DND-41 (cell line): ENCODE results near the gene LSR.

Experiments used
- ATAC-seq: fragments of 200-7000 bp; cut with Tn5 transposase; 3 replicates; pipeline ENCODE4 v1.9.1; 2021; ENCODE audit warnings: low read depth; ENCODE audit not compliant: insufficient read depth
- DNase-seq: peaks from one replicate; pipeline ENCODE4 v3.0.0-alpha.2; 2020
- H2AFZ ChIP-seq: 2 replicates; pipeline ENCODE4 v1.6.0; 2012; ENCODE audit warnings: low read depth, low read length
- H3K27ac ChIP-seq: 2 replicates; pipeline ENCODE4 v1.5.1; 2012; ENCODE audit warnings: low read length, inconsistent platforms
- H3K27me3 ChIP-seq: fragments of 200-600 bp; sonication (generic); 2 replicates; pipeline ENCODE4 v1.6.0; 2012; ENCODE audit warnings: low read length, mild to moderate bottlenecking, inconsistent platforms; ENCODE audit not compliant: insufficient read depth, poor library complexity
- H3K36me3 ChIP-seq: 2 replicates; pipeline ENCODE4 v1.5.1; 2012; ENCODE audit warnings: low read length, inconsistent platforms; ENCODE audit not compliant: insufficient read depth
- H3K4me1 ChIP-seq: 2 replicates; pipeline ENCODE4 v1.5.1; 2012; ENCODE audit warnings: mild to moderate bottlenecking, low read length; ENCODE audit not compliant: insufficient read depth
- H3K4me2 ChIP-seq: 2 replicates; pipeline ENCODE4 v1.6.0; 2012; ENCODE audit warnings: mild to moderate bottlenecking, moderate library complexity, low read length, inconsistent platforms; ENCODE audit not compliant: insufficient read depth
- H3K4me3 ChIP-seq, 2 experiments: fragments of 200-600 bp in 1 of 2; shearing (Covaris generic) in 1 of 2; 2 replicates each; pipeline ENCODE4 v1.5.1; 2012 to 2016; ENCODE audit warnings: inconsistent platforms in 2 of 2, low read length in 2 of 2, mild to moderate bottlenecking in 2 of 2, low read depth in 1 of 2, moderate library complexity in 1 of 2
- H3K79me2 ChIP-seq: 2 replicates; pipeline ENCODE4 v1.6.0; 2012; ENCODE audit warnings: low read length, inconsistent platforms; ENCODE audit not compliant: insufficient read depth
- H3K9ac ChIP-seq: 2 replicates; pipeline ENCODE4 v1.6.0; 2012; ENCODE audit warnings: low read depth, mild to moderate bottlenecking, inconsistent platforms, low read length, moderate library complexity
- H3K9me3 ChIP-seq: 2 replicates; pipeline ENCODE4 v1.5.1; 2012; ENCODE audit warnings: low read length, moderate library complexity, mild to moderate bottlenecking, inconsistent platforms; ENCODE audit not compliant: insufficient read depth, severe bottlenecking
- H4K20me1 ChIP-seq: 2 replicates; pipeline ENCODE4 v1.6.0; 2012; ENCODE audit warnings: low read length; ENCODE audit not compliant: insufficient read depth
- CTCF ChIP-seq: IDR thresholded peaks from 2 replicates; pipeline ENCODE4 v1.5.1; 2012; ENCODE audit warnings: borderline replicate concordance, low read length, moderate library complexity, mild to moderate bottlenecking; ENCODE audit not compliant: poor library complexity, severe bottlenecking; ENCODE audit errors: extremely low read depth
- EZH2 ChIP-seq: IDR thresholded peaks from 3 replicates; pipeline ENCODE4 v1.6.1; 2012; ENCODE audit warnings: borderline replicate concordance, low read depth, mild to moderate bottlenecking, moderate library complexity, low read length, inconsistent platforms; ENCODE audit not compliant: severe bottlenecking

Gene LSR

GRCh38 chr19:35249146-35249847 lies 495 bp downstream of the LSR start:
- no peaks in the 10 kb centered on the region for H3K9me3 ChIP-seq
- DNase-seq: no peak
- no peak overlapping the region for H3K9ac ChIP-seq
- H3K27ac ChIP-seq: no peak overlapping the region
- H3K4me3 ChIP-seq: no peak overlapping the region
- H3K36me3 ChIP-seq: no peaks in the 10 kb centered on the region
- no peaks in the 10 kb centered on the region for H3K4me1 ChIP-seq
- H3K79me2 ChIP-seq: no peaks in the 10 kb centered on the region
- no peaks in the 10 kb centered on the region; the same call in 1 of the 2 replicates for H4K20me1 ChIP-seq
- ATAC-seq: no peak
- no peak overlapping the region for H2AFZ ChIP-seq
- no peak overlapping the region for H3K4me2 ChIP-seq
- TF ChIP-seq CTCF: no peak
- TF ChIP-seq EZH2: no peak
- no peaks in the 10 kb centered on the region for H3K27me3 ChIP-seq

GRCh38 chr19:35249848-35250711 lies 1.3 kb downstream of the LSR start:
- H3K36me3 ChIP-seq: no peaks in the 10 kb centered on the region
- no peak overlapping the region for H2AFZ ChIP-seq
- H3K79me2 ChIP-seq: no peaks in the 10 kb centered on the region
- no peaks in the 10 kb centered on the region for H3K9me3 ChIP-seq
- no peaks in the 10 kb centered on the region for H3K27me3 ChIP-seq
- H4K20me1 ChIP-seq: no peaks in the 10 kb centered on the region; the same call in 1 of the 2 replicates
- no peak overlapping the region for H3K4me2 ChIP-seq
- no peak overlapping the region for H3K4me3 ChIP-seq
- no peaks in the 10 kb centered on the region for H3K4me1 ChIP-seq
- H3K27ac ChIP-seq: no peak overlapping the region
- DNase-seq (no peak), ATAC-seq (no peak)
- TF ChIP-seq EZH2 (no peak), CTCF (no peak)
- no peak overlapping the region for H3K9ac ChIP-seq

GRCh38 chr19:35251456-35251855 lies 2.7 kb downstream of the LSR start:
- no peak for ATAC-seq
- Histone ChIP-seq H3K4me2 (no peak overlapping the region), H3K27ac (no peak overlapping the region), H3K9me3 (no peaks in the 10 kb centered on the region), H3K9ac (no peak overlapping the region), H3K4me1 (no peaks in the 10 kb centered on the region), H4K20me1 (no peaks in the 10 kb centered on the region; the same call in 1 of the 2 replicates), H3K27me3 (no peaks in the 10 kb centered on the region), H3K4me3 (no peak overlapping the region), H3K36me3 (no peaks in the 10 kb centered on the region), H2AFZ (no peak overlapping the region), H3K79me2 (no peaks in the 10 kb centered on the region)
- TF ChIP-seq CTCF: no peak
- no peak for TF ChIP-seq EZH2
- DNase-seq: no peak
